Measurements from ENCODE around the gene BASP1. TPM values are rescaled to one million over a fixed set of nuclear protein-coding genes. Genes with fewer than 3 reads are reported as not detected.
A peak's percentile ranks its signal among the peaks of the same experiment; 100 is the strongest.

BASP1 gene
- total and polyA plus RNA-seq, 10 of the 15 experiments (the other 5 are each of a cell fraction or from before 2014, with no cell fraction given) = 27.3 to 190 (median 102) TPM

- 0 out of 2 replicates have a peak, but pooled peaks have one; percentile 23 for TF ChIP-seq CHD2 (IDR thresholded peaks at IDR 0.05; ENCODE audit: borderline replicate concordance, low read depth, low read length)
- no peak for TF ChIP-seq NRF1 (conservative IDR thresholded peaks at IDR 0.05; ENCODE audit: low read depth, low read length)
- 0 out of 2 replicates have a peak, but pooled peaks have one; percentile 7 for TF ChIP-seq TCF12 (IDR thresholded peaks at IDR 0.05; ENCODE audit: low read depth, low read length)
- TF ChIP-seq HDAC6 (IDR thresholded peaks at IDR 0.05; ENCODE audit: unreplicated experiment) = no peak
- TF ChIP-seq NFIC (IDR thresholded peaks at IDR 0.05; ENCODE audit: low read depth, low read length) = peak; percentile 94
- peak; percentile 51; the same call in 1 of the 2 replicates for TF ChIP-seq SMARCA5 (IDR thresholded peaks at IDR 0.05)
- TF ChIP-seq, protein P1, sequence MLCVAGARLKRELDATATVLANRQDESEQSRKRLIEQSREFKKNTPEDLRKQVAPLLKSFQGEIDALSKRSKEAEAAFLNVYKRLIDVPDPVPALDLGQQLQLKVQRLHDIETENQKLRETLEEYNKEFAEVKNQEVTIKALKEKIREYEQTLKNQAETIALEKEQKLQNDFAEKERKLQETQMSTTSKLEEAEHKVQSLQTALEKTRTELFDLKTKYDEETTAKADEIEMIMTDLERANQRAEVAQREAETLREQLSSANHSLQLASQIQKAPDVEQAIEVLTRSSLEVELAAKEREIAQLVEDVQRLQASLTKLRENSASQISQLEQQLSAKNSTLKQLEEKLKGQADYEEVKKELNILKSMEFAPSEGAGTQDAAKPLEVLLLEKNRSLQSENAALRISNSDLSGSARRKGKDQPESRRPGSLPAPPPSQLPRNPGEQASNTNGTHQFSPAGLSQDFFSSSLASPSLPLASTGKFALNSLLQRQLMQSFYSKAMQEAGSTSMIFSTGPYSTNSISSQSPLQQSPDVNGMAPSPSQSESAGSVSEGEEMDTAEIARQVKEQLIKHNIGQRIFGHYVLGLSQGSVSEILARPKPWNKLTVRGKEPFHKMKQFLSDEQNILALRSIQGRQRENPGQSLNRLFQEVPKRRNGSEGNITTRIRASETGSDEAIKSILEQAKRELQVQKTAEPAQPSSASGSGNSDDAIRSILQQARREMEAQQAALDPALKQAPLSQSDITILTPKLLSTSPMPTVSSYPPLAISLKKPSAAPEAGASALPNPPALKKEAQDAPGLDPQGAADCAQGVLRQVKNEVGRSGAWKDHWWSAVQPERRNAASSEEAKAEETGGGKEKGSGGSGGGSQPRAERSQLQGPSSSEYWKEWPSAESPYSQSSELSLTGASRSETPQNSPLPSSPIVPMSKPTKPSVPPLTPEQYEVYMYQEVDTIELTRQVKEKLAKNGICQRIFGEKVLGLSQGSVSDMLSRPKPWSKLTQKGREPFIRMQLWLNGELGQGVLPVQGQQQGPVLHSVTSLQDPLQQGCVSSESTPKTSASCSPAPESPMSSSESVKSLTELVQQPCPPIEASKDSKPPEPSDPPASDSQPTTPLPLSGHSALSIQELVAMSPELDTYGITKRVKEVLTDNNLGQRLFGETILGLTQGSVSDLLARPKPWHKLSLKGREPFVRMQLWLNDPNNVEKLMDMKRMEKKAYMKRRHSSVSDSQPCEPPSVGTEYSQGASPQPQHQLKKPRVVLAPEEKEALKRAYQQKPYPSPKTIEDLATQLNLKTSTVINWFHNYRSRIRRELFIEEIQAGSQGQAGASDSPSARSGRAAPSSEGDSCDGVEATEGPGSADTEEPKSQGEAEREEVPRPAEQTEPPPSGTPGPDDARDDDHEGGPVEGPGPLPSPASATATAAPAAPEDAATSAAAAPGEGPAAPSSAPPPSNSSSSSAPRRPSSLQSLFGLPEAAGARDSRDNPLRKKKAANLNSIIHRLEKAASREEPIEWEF (IDR thresholded peaks at IDR 0.05; ENCODE audit: insufficient replicate concordance, low read depth, low read length) = no peak
- no peak for TF ChIP-seq E2F4 (IDR thresholded peaks at IDR 0.05; ENCODE audit: low read depth, low read length)
- no peak for TF ChIP-seq ZNF24 (IDR thresholded peaks at IDR 0.05)
- 0 out of 2 replicates have a peak, but pooled peaks have one; percentile 14 for TF ChIP-seq STAT3 (IDR thresholded peaks at IDR 0.05; ENCODE audit: low read depth, low read length)
- TF ChIP-seq, protein P2, sequence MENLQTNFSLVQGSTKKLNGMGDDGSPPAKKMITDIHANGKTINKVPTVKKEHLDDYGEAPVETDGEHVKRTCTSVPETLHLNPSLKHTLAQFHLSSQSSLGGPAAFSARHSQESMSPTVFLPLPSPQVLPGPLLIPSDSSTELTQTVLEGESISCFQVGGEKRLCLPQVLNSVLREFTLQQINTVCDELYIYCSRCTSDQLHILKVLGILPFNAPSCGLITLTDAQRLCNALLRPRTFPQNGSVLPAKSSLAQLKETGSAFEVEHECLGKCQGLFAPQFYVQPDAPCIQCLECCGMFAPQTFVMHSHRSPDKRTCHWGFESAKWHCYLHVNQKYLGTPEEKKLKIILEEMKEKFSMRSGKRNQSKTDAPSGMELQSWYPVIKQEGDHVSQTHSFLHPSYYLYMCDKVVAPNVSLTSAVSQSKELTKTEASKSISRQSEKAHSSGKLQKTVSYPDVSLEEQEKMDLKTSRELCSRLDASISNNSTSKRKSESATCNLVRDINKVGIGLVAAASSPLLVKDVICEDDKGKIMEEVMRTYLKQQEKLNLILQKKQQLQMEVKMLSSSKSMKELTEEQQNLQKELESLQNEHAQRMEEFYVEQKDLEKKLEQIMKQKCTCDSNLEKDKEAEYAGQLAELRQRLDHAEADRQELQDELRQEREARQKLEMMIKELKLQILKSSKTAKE (IDR thresholded peaks at IDR 0.05; ENCODE audit: low read depth, poor library complexity, severe bottlenecking) = peak; percentile 70
- TF ChIP-seq ETV6 (conservative IDR thresholded peaks at IDR 0.05 in 1 of 2, IDR thresholded peaks at IDR 0.05 in 1 of 2; ENCODE audit: borderline replicate concordance in 1 of 2, low read depth in 1 of 2) = peak in 1 of 2 experiments; percentile 81; a peak in 2 of 4 replicates
- TF ChIP-seq IRF4 (IDR thresholded peaks at IDR 0.05; ENCODE audit: low read depth, low read length) = peak; percentile 51; the same call in 1 of the 2 replicates
- peak; percentile 63; the same call in 1 of the 2 replicates for TF ChIP-seq PML (IDR thresholded peaks at IDR 0.05; ENCODE audit: low read length)
- TF ChIP-seq POU2F2 (IDR thresholded peaks at IDR 0.05; ENCODE audit: borderline replicate concordance, low read depth, low read length) = peak; percentile 45; the same call in 1 of the 3 replicates
- TF ChIP-seq IKZF1 (conservative IDR thresholded peaks at IDR 0.05) = peak; percentile 74
- TF ChIP-seq ASH2L (IDR thresholded peaks at IDR 0.05; ENCODE audit: borderline replicate concordance, low read depth) = no peak
Measured at GRCh38 chr5:17228821-17229291, 11.4 kb downstream of the BASP1 start (continued).
